Midbrain (tissue), 1 donor: ENCODE measurements around the gene IL19.

Source experiments
- DNase-seq: peaks from one replicate; lab custom pipeline; 2025; lab: John Stamatoyannopoulos, UW

The IL19 gene

GRCh38 chr1:206859082-206859521 lies 88.5 kb downstream of the IL19 start:
- peak; percentile 7 for DNase-seq

- no peak for DNase-seq
Measured at GRCh38 chr1:206860165-206860564, 89.6 kb downstream of the IL19 start.

DNA sequence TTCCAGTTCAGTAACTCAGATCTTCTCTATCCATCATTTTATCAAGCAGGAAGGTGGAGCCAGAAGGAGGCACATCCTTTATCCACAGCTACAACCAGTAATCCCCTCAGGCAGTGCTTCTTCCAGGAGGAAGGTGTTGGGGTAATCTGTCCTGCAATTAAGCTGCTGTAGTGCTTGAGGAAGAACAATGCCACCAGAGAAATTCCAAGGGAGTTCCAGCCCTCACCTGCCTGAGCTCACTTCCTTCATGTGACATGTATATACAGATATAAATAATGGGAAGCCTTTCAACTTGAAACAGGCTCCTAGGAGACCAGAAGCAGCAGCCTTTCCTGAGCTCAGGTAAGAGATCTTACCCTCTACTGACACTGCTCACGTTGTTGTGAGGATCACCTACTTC lies 92.7 kb downstream of the IL19 start:
- DNase-seq: no peak

GRCh38 chr1:206864939-206865671 lies 94.5 kb downstream of the IL19 start, which contains the start of gene IL20:
IL20 (plus strand) TSS chr1:206865623; CDS start chr1:206865853, 230 bp downstream.
- DNase-seq: peak; percentile 21

GRCh38 chr1:206866062-206866461 lies 95.5 kb downstream of the IL19 start:
- DNase-seq: no peak

GRCh38 chr1:206867239-206867638 lies 96.7 kb downstream of the IL19 start:
- no peak for DNase-seq

- no peak for DNase-seq
Measured at GRCh38 chr1:206867716-206868115, 97.1 kb downstream of the IL19 start.

DNA sequence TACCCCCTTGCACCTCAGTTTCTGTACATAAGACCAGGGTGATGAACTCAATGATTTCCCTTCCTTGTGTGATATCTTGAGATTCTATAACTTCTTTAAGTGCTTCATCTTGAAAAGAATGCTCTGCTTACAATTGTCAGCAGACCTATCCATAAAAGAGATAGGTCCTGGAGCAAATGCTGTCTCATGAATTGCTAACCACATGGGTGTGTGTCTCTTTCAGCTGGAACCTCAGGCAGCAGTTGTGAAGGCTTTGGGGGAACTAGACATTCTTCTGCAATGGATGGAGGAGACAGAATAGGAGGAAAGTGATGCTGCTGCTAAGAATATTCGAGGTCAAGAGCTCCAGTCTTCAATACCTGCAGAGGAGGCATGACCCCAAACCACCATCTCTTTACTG lies 97.7 kb downstream of the IL19 start:
- DNase-seq: no peak

DNA sequence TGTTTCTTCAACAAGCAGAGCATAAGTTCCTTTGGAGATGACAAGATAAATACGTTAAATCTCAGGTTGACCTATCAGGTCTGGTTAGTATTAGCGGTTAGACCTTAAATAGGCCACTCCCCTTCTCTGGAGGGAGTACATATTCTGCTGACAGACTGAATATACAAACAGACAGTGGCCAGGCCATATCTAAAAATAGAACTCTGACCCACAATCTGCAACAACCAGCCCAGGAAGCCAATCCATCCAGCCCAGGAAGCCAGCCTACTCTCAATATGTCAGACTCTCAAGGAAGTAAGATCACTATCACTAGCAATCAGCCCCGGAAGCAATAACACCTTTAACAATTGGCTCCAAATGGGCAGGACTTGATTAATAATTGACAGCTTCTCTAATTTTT lies 101.6 kb downstream of the IL19 start:
- DNase-seq: no peak

GRCh38 chr1:206873603-206874188 lies 103.1 kb downstream of the IL19 start:
- DNase-seq: no peak

GRCh38 chr1:206875752-206876377 lies 105.3 kb downstream of the IL19 start:
- DNase-seq: no peak

- no peak for DNase-seq
Measured at GRCh38 chr1:206878456-206878855, 107.9 kb downstream of the IL19 start.

- no peak for DNase-seq
Measured at GRCh38 chr1:206880314-206880713, 109.7 kb downstream of the IL19 start.

GRCh38 chr1:206882555-206882954 lies 112.0 kb downstream of the IL19 start:
- DNase-seq: no peak

- no peak for DNase-seq
Measured at GRCh38 chr1:206883160-206883559, 112.6 kb downstream of the IL19 start.

GRCh38 chr1:206883876-206884275 lies 113.3 kb downstream of the IL19 start:
- no peak for DNase-seq

GRCh38 chr1:206885341-206886060 lies 114.9 kb downstream of the IL19 start:
- DNase-seq: no peak

- DNase-seq: no peak
Measured at GRCh38 chr1:206886831-206887230, 116.3 kb downstream of the IL19 start.

- no peak for DNase-seq
Measured at GRCh38 chr1:206887701-206888100, 117.1 kb downstream of the IL19 start.

- no peak for DNase-seq
Measured at GRCh38 chr1:206890125-206891060, 119.8 kb downstream of the IL19 start.

- DNase-seq: no peak
Measured at GRCh38 chr1:206891412-206891811, 120.8 kb downstream of the IL19 start.
